Body of pancreas (tissue), 4 donors: ENCODE data around the gene DNAI1.

Experiments
- CTCF ChIP-seq, 7 experiments: fragments of 450-650 bp in 4 of 7; fragments of 200-600 bp in 3 of 7; sonication (generic) in 3 of 7; IDR thresholded peaks; one replicate each; pipeline ENCODE4 v1.5.1; 2016 to 2019; ENCODE audit warnings: antibody characterized with exemption in 7 of 7
- POLR2A ChIP-seq, 3 donors: fragments of 450-650 bp; IDR thresholded peaks; one replicate each; pipeline ENCODE4 v1.6.1; 2016; ENCODE audit warnings: antibody characterized with exemption in 3 of 3, mild to moderate bottlenecking in 2 of 3

GRCh38 chr9:34477541-34477940 lies 18.9 kb downstream of the DNAI1 start:
- TF ChIP-seq CTCF (IDR thresholded peaks at IDR 0.05) = no peak
- no peak for TF ChIP-seq POLR2A (IDR thresholded peaks at IDR 0.05)
